ENCODE data around the gene TCEANC.

The TCEANC gene

GRCh38 chrX:13652850-13653693 is at the start of gene TCEANC:
Gene TCEANC (plus strand): TSS chrX:13653141. CDS start chrX:13662509, 9,368 bp downstream.
- no peak for TF ChIP-seq CTCF (IDR thresholded peaks at IDR 0.05; ENCODE audit: control insufficient read depth, extremely low read depth, insufficient read depth)
- peak within 1 kb of the TSS; percentile 67 for H3K4me3 ChIP-seq (ENCODE audit: low read depth, low read length)
- DNase-seq (ENCODE audit: low read depth) = peak; percentile 83

- no peak for DNase-seq (ENCODE audit: low read depth)
- H3K4me3 ChIP-seq (ENCODE audit: low read depth, low read length) = no peak overlapping the region
- TF ChIP-seq CTCF (IDR thresholded peaks at IDR 0.05; ENCODE audit: control insufficient read depth, extremely low read depth, insufficient read depth) = no peak
These were observed 47.3 kb upstream of the TCEANC start for GRCh38 chrX:13605611-13606010.

GRCh38 chrX:13607331-13607995 is 45.5 kb upstream of the TCEANC start:
- H3K4me3 ChIP-seq (ENCODE audit: low read depth, low read length) = no peak overlapping the region
- DNase-seq (ENCODE audit: low read depth) = no peak
- no peak for TF ChIP-seq CTCF (IDR thresholded peaks at IDR 0.05; ENCODE audit: control insufficient read depth, extremely low read depth, insufficient read depth)

- no peak for TF ChIP-seq CTCF (IDR thresholded peaks at IDR 0.05; ENCODE audit: control insufficient read depth, extremely low read depth, insufficient read depth)
- DNase-seq (ENCODE audit: low read depth) = no peak
- H3K4me3 ChIP-seq (ENCODE audit: low read depth, low read length) = no peak overlapping the region
These were observed 45.0 kb upstream of the TCEANC start for GRCh38 chrX:13607996-13608365.

- no peak for TF ChIP-seq CTCF (IDR thresholded peaks at IDR 0.05; ENCODE audit: control insufficient read depth, extremely low read depth, insufficient read depth)
- DNase-seq (ENCODE audit: low read depth) = no peak
These were observed 38.8 kb upstream of the TCEANC start for GRCh38 chrX:13614154-13614553.

GRCh38 chrX:13620207-13620606 is 32.7 kb upstream of the TCEANC start:
- no peak for DNase-seq (ENCODE audit: low read depth)
- no peak for TF ChIP-seq CTCF (IDR thresholded peaks at IDR 0.05; ENCODE audit: control insufficient read depth, extremely low read depth, insufficient read depth)
- H3K4me3 ChIP-seq (ENCODE audit: low read depth, low read length) = no peak overlapping the region

More at GRCh38 chrX:13614154-13614553, 38.8 kb upstream of the TCEANC start:
- H3K4me3 ChIP-seq (ENCODE audit: low read depth, low read length) = no peak overlapping the region

All from LNCaP clone FGC (cell line).